IPS DF 19.7 (cell line): Measurements from ENCODE around the gene GHRL.

Experiments
- DNase-seq: peaks from one replicate; pipeline ENCODE4 v3.0.0-alpha.2; 2013; ENCODE audit warnings: low read depth, low spot score

Gene GHRL

GRCh38 chr3:10292505-10293419 is at the start of gene GHRL:
TSS of gene GHRL (minus strand) at chr3:10292947. CDS start at chr3:10290180, 2,767 bp downstream.
- no peak for DNase-seq

GRCh38 chr3:10341901-10342398 is 49.2 kb upstream of the GHRL start:
- no peak for DNase-seq

GRCh38 chr3:10340476-10340875 is 47.7 kb upstream of the GHRL start:
- DNase-seq, result no peak

- DNase-seq, result no peak
Observed at GRCh38 chr3:10340046-10340445, 47.3 kb upstream of the GHRL start.

- DNase-seq, result no peak
Observed at GRCh38 chr3:10339376-10339955, 46.7 kb upstream of the GHRL start.

GRCh38 chr3:10338591-10339353 is 46.0 kb upstream of the GHRL start:
- no peak for DNase-seq

GRCh38 chr3:10338164-10338470 is 45.4 kb upstream of the GHRL start:
- DNase-seq, result no peak

GRCh38 chr3:10337323-10338163 is 44.8 kb upstream of the GHRL start:
- DNase-seq, result no peak

- no peak for DNase-seq
Observed at GRCh38 chr3:10336761-10337160, 44.0 kb upstream of the GHRL start.

GRCh38 chr3:10335871-10336622 is 43.3 kb upstream of the GHRL start:
- DNase-seq, result no peak

- no peak for DNase-seq
Observed at GRCh38 chr3:10335190-10335738, 42.5 kb upstream of the GHRL start.

GRCh38 chr3:10334459-10334858 is 41.7 kb upstream of the GHRL start:
- DNase-seq, result no peak

- no peak for DNase-seq
Observed at GRCh38 chr3:10334042-10334441, 41.3 kb upstream of the GHRL start.

GRCh38 chr3:10333349-10333650 is 40.6 kb upstream of the GHRL start:
- DNase-seq, result no peak

- DNase-seq, result no peak
Observed at GRCh38 chr3:10332481-10333348, 40.0 kb upstream of the GHRL start.

GRCh38 chr3:10331320-10331719 is 38.6 kb upstream of the GHRL start:
- DNase-seq, result no peak

GRCh38 chr3:10330319-10330718 is 37.6 kb upstream of the GHRL start:
- no peak for DNase-seq

- no peak for DNase-seq
Observed at GRCh38 chr3:10329495-10330015, 36.8 kb upstream of the GHRL start.

- no peak for DNase-seq
Observed at GRCh38 chr3:10328460-10329071, 35.8 kb upstream of the GHRL start.
